GM21526 (cell line): ENCODE data around the gene ADAMTS8.

Experiments used
- ATAC-seq: cut with Tn5 transposase; IDR thresholded peaks from one replicate; pipeline ENCODE4 v1.9.1; 2021; ENCODE audit warnings: moderate library complexity; ENCODE audit not compliant: unreplicated experiment, low FRiP score

ADAMTS8 gene

DNA sequence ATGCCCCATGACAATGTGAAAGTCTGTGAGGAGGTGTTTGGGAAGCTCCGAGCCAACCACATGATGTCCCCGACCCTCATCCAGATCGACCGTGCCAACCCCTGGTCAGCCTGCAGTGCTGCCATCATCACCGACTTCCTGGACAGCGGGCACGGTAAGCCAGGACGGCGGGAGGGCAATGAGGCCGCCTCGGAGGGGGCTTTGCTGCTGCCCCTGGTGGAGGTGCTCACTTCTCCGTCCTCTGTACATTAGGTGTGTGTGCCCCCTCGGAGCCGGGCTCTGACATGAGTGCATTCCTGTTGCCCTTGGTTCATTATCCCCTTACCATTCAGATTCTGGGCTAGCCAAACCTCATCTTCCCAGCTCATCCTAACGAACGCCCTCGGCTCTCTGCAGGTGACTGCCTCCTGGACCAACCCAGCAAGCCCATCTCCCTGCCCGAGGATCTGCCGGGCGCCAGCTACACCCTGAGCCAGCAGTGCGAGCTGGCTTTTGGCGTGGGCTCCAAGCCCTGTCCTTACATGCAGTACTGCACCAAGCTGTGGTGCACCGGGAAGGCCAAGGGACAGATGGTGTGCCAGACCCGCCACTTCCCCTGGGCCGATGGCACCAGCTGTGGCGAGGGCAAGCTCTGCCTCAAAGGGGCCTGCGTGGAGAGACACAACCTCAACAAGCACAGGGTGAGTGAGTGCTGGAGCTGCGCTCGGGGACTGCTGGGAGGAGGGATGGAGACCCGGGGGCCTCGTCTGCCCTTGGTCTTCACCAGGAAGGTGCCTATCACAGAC, 33.9 kb upstream of the ADAMTS8 start:
- no peak for ATAC-seq

DNA sequence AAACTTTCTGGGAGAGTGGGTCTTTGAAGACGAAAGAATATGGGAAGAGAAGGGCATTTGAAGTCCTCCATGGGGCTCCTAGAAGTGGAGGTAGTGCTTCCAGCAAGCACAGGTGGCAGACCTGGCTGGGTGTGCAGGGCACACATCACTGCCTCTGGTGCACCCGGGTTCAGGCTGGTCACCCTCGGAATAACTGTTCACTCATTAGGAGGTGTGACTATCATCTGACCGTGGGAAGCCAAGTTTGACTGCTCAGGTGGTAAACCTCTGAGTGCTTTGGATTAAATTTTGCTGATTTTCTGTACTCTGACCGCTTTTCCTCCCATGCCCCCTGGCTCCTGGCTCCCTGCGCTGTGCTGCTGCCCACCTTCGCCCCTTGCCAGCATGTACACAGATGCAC, 31.1 kb upstream of the ADAMTS8 start:
- no peak for ATAC-seq

DNA sequence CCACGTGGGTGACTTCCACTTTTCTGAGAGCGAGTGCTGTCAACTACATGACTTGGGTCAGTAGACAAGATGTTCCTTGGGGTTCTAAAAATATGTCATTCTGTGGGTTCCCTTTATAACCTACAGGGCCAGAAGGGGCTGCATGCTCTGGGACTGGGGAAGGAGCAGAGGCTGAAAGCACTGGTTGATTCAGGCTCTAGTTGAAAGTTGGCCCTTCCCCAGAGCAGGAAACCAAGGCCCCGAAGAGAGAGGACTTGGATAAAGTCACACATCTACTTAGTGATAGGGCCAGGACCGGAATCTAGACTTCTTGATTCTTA, 30.0 kb upstream of the ADAMTS8 start:
- no peak for ATAC-seq

DNA sequence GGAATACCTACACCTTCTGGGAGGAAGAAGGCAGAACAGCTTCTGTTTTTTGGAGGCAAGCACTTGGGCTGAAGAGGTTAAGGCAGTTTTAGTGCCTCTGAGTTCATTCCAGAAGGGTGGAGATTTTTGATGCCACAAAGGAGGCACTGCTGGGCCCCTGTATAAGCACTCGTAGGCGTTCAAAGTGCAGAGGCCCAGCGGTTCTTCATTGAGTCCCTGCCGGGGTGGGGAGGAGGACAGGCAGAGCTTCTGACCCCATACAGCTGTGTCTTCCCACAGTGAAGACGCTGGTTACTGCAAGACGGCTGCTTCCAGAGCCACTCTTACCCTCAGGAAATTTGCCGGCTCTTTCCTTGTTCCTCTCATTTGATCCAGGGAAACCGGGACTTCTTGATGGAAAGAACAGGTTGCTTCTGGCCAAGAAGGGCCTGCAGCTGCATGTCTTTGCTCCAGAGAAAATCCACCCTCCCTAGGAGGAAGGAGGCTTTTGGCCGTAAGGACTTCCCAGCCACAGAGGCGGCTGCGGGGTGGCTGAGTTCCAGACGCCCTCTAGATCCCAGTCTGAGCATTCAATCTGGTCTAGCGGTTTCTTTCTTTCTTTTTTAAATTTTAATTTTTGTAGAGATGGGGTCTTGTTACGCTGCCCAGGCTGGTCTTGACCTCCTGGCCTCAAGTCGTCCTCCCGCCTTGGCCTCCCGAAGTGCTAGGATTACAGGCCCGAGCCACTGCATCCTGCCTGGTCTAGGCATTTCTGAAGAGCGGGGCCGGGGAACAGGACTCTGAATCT, 29.4 kb upstream of the ADAMTS8 start:
- no peak for ATAC-seq

DNA sequence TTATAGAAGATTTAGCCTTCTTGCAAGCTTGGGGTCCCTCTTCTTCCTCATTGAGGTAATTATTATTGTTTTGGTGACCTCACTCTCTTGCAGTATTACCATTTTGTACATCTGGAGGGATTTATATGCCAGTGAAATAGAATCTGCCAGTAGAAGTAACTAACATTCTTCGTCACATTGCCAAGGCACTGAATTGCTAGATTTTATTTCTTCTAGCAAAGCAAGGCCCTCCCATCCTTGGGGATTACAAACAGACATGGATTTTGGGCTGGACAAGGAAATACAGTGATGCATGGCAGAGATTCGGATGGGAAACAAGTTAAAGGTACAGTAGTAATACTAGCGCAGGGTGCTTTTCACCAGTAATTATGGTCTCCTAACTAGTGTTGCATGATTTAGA, 27.9 kb upstream of the ADAMTS8 start:
- ATAC-seq, result no peak

DNA sequence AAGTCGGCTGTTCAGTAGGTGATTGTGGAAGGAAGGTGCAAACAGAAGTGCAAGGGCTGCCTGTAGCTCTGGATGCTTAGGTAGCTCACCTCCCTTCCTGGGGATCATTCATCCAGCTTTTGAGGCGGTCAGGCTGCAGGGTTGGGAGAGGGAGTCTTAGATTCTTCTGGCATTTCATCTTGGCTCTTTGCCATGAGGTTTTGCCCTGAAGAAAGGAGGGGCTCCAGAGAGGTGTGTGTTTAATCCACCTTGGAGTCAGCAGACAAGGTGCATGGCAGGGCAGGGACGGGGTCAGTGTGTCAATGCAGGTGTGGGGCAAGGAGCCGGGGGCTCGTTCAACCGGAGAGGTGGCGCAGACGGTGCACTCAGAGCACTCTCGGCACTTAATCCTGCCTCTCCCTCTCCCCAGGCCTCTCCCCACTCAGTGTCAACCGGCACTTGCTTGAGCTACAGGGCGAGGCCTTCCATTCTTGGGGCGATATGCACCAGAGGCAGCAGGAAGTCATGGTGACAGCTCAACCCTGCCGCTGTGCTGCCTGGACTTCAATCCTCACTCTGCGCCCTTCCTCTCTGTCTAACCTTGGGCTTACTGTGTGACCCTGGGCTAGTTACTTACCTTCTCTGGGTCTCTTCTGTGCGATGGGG, 27.2 kb upstream of the ADAMTS8 start:
- no peak for ATAC-seq

DNA sequence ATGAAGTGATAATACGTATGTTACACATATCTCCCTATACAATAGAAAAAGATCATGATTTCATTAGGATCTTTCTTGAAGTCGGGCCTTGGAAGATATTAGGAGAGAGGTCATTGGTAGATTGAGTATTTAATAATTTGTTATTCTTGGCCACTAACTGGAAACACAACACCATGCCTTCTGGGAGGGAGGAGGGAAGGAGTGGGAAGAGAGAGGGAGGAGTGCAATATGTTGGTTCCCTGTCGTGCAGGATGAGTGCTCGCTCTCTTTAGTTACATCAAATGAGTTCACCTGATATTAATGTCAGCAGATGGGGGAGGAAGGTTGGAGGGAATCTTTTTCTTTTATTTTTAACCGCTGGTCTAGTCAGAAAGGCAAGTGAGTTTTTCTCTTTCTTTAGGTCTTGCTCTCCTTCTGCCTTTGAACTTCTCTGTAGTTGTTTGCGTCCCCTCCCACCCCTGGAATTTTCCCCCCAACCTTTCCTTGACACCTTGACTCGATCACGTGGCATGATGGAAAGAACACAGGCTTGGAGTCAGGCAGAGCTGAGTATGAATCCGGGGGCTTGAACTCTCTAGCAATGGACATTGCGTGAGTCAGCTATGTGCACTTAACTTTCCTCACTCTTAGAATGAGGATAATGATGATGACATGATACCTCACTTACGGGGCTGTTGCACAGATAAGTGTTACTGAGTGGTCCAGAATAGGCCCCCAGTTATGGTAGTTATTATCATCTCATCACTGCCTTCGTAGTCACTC, 26.3 kb upstream of the ADAMTS8 start:
- no peak for ATAC-seq

DNA sequence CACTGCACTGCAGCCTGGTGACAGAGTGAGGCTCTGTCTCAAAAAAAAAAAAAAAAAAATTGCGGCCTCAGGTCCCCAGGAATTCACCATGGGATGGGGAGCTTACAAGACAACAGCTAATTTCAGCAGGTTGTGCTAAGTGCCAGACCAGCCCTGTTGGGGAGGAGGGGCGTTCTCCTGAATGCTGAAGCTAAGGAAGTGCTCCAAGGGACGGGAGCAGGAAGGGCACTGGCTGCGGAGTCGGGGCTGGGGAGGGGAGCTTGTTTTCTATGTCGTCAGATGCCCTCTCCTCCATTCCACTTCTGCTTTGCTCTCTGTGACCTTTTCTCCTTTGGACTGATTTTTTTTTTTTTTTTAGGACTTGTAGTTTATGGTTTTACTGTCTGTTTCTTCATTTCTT, 24.5 kb upstream of the ADAMTS8 start:
- ATAC-seq, result no peak

DNA sequence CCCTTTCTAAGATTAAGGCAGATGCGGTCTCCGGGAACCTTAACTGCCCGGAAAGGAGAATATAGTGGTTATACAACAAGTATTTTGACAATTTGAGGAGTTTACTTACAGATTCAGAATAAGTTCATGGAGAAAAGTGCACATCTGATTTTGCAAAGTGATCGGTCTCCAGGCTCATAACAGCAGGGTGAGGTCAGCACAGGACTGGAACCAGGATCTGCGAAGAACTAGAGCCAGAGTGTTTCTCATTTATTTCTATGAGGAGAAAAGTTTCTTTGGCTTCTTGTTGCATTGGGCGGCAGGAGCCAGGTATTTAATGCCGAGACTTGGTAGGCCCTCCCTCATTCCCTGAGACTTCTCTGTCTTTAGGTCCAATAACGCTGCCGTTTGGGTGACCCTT, 23.8 kb upstream of the ADAMTS8 start:
- ATAC-seq, result no peak

DNA sequence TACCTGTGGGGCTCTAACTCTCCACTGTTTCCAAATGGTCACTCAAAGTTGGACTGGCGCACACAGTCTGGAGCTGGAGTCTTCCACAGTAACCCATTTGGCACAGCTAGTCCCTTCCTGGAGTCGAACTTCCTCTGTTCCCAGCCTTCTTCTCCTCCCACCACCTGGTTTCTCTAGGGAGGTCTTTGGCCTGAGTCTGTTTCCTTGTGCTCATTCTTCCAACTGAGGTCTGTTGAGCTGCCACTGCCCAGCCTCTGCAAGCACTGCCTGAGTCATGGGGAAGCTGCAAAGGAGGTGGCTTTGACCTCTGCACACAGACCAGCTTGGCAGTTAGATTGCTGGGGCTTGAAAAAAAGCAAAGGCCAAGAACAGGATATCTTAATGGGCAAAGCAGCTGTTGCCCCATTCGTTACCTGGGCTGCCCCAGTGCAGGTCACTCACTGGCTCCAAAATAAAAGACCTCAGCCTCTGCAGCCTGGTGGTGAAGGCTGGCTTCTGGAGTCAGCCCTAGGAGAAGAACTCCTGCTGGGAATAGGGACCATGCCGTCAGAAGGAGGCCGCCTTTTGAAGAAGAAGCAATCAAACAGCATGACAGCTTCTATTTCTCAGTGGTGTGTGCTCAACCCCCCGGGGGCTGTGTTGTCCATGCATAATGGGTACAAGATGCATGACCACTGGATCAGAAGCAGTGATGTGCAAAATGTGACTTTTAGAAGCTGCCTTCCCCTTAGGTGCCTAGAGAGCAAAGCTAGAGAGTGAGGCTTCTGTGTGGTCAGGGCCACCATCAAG, 23.0 kb upstream of the ADAMTS8 start:
- no peak for ATAC-seq

DNA sequence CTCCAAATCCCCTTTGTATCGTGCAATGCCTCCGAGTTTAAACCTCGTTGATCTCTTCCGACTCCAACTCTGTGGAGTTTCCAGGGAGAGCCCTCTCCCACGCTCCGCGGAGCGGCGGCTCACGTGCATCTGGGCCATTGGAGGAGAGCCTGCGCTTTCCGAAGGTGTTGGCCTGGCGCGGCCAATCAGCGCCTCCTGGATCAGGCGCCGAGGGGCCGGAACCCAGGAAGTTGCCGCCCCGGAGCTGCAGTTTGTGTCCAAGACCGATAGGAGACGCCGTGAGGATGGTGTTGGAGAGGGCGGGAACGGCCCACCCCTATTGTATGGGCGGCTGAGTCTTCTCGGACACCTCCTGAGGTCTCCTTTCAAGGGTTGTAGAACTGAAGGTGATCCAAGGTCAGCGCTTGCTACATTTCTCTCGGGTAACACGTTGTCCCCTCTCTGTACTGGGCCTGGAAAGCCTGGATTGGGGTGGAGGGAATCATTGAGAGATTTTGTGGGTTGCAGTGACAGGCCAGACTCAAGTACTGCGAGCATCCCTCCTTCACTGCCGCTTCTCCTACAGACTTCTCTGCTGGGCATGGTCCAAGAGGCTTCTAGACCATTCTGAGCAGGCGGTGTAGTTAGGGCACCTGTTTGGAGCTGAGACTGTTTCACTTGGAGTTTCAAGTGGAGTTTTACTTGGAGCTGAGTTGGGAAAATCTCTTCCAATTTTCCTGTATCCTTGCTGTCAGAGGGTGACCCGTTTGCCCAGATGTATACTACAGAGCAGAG, 21.8 kb upstream of the ADAMTS8 start:
- ATAC-seq, result no peak

DNA sequence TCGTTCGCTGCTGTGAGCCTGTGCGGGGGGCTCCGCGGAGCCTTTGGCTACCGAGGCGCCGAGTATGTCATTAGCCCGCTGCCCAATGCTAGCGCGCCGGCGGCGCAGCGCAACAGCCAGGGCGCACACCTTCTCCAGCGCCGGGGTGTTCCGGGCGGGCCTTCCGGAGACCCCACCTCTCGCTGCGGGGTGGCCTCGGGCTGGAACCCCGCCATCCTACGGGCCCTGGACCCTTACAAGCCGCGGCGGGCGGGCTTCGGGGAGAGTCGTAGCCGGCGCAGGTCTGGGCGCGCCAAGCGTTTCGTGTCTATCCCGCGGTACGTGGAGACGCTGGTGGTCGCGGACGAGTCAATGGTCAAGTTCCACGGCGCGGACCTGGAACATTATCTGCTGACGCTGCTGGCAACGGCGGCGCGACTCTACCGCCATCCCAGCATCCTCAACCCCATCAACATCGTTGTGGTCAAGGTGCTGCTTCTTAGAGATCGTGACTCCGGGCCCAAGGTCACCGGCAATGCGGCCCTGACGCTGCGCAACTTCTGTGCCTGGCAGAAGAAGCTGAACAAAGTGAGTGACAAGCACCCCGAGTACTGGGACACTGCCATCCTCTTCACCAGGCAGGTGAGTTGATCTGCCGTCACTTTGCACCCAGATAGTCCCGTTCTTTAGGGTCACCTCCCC, 21.0 kb upstream of the ADAMTS8 start:
- no peak for ATAC-seq

DNA sequence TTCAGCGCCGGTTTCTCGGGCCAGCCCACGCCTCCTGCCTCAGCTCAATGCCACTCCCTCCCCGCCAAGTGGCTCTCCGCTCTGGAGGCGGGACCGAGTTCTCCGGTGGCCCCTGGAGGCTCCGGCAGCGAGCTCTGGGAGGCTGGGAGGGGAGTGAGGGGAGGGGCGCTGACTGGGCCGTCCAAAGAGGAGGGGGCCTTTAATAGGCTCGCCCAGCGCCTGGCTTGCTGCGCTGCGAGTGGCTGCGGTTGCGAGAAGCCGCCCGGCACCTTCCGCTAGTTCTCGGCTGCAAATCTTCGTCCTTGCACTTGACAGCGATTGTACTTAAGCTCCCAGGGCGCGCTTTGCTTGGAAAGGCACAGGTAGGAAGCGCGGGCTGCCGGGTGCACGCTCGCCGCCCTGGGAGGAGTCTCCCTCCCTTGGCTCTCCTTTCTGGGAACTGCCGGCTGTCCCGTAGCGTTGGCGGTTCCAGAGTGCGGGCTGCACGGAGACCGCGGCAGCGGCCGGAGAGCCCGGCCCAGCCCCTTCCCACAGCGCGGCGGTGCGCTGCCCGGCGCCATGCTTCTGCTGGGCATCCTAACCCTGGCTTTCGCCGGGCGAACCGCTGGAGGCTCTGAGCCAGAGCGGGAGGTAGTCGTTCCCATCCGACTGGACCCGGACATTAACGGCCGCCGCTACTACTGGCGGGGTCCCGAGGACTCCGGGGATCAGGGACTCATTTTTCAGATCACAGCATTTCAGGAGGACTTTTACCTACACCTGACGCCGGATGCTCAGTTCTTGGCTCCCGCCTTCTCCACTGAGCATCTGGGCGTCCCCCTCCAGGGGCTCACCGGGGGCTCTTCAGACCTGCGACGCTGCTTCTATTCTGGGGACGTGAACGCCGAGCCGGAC, 20.3 kb upstream of the ADAMTS8 start, which contains the start of gene ADAMTS15:
Gene ADAMTS15 (plus strand): TSS at position 230 of the 894 bp plus-strand sequence. CDS start 329 bp downstream, at position 559.
- ATAC-seq, result peak; percentile 77

DNA sequence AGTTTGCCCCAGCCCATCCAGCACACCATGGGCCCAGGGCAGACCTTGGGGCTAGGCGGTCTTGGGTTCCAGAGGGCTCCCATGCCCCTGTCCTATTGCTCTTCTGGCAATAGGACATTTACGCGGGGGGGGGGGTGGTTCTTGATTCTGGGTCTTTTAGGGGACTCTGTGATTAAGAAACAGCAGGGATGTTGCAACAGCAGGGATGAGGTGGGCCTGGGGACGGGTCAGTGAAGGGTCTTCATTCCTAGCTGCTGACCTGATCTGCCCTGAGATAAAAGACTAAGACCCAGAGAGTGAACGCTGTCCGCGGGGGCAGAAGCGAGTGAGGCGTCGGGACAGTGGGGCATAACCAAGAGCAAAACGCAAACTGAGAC, 19.6 kb upstream of the ADAMTS8 start:
- no peak for ATAC-seq

DNA sequence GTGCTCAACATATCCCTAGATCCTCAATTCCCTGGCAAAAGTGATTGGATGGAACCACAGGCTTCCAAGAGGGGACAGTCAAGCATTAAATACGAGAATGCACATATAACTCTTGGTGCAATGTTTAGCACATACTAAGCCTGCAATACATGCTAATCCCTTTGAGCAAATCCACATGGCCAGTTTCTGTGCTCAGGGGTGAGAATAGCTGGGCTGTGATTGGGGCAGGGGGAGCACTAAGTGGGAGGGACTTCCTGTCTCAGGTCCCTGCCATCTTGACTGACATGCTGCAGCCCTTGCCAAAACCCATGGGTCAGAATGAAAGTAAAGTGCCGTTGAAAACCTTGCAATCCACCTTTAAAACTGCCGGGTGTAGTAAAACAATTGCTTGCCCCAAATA, 17.4 kb upstream of the ADAMTS8 start:
- ATAC-seq, result no peak

DNA sequence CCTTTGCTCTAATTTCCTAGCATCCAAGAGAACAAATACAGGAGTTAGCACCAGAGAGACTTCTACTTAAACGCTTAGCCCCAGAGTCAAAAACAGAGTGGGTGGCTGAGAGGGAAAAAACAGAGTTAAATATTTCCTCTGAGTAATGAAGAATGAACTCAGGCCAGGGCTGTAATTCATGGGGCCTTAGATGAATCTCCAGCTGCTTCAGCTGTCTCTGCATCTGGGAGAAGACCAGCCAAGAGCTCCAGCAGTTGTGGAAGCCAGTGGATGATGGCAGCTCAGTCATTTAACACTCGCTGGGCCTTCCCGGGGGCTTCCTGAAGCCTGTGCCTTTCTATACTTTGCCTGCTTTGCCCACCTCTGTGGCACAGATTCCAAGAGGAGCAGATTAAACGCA, 14.3 kb upstream of the ADAMTS8 start:
- ATAC-seq, result no peak

DNA sequence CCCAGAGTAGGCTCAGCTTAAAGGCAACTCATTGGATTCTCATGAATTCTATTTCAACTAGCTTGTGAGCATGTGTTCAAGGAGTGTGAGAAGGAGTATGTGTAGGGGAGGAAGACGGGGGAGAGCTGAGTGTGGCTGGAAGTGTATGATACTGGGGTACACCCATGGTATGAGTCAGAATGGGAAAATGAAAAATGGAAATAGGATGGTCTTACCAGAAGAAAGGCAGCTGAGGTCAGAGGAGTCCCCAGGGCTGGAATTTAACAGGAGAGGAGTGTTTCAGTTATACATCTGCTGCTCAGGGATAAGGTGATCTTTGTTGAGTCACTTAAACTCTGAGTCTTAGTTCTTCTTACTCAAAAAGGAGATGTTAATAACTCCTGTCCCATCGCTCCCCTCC, 13.3 kb upstream of the ADAMTS8 start:
- ATAC-seq, result no peak

DNA sequence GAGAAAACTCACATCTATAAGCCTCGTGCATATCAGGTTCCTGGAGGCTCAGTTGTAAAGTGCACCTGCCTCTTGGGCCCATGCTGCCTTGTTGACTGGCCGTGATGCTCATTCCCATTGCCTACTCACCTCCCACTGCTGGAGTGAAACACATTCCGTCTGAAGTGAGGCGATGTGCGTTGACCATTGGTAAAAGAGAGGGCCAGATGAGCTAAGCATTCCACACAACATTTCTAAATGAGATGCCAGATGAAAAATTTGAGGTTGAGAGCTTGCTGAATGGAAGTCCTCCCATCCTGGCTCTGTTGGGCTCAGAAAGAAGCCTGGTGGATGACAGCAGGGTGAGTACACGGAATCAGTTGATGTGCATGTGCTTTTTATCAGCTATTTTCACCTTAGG, 11.5 kb upstream of the ADAMTS8 start:
- no peak for ATAC-seq
